Activated CD8-positive, alpha-beta memory T cell treated with anti-CD3 and anti-CD28 coated beads for 36 hours (primary cell): ENCODE measurements around the gene EMILIN1. TPM values are rescaled to one million over a fixed set of nuclear protein-coding genes. Genes with fewer than 3 reads are reported as not detected.
"Not testable (repeated sequence)": the region's sequence is repeated elsewhere in the genome, so short reads cannot be mapped to it uniquely, and the experiment has no call there.

Experiments used
- CTCF ChIA-PET: fragments of 350-600 bp; sonication (Branson Sonifier 250); formaldehyde crosslinking; loops from one replicate; lab custom pipeline; 2021; ENCODE audit warnings: antibody characterized with exemption; lab: Charles Lee
- POLR2A ChIA-PET: fragments of 350-600 bp; sonication (Branson Sonifier 250); formaldehyde crosslinking; loops from one replicate; lab custom pipeline; 2021; ENCODE audit warnings: antibody characterized with exemption; lab: Charles Lee
- total RNA-seq, 2 experiments: library from RNA; stranded (reverse); gene quantifications; one replicate each; pipeline ENCODE4 v1.2.3, GENCODE V29; 2021

The EMILIN1 gene
- total RNA-seq, 2 experiments from 2014 or later, result 0.48 to 0.69 TPM

DNA sequence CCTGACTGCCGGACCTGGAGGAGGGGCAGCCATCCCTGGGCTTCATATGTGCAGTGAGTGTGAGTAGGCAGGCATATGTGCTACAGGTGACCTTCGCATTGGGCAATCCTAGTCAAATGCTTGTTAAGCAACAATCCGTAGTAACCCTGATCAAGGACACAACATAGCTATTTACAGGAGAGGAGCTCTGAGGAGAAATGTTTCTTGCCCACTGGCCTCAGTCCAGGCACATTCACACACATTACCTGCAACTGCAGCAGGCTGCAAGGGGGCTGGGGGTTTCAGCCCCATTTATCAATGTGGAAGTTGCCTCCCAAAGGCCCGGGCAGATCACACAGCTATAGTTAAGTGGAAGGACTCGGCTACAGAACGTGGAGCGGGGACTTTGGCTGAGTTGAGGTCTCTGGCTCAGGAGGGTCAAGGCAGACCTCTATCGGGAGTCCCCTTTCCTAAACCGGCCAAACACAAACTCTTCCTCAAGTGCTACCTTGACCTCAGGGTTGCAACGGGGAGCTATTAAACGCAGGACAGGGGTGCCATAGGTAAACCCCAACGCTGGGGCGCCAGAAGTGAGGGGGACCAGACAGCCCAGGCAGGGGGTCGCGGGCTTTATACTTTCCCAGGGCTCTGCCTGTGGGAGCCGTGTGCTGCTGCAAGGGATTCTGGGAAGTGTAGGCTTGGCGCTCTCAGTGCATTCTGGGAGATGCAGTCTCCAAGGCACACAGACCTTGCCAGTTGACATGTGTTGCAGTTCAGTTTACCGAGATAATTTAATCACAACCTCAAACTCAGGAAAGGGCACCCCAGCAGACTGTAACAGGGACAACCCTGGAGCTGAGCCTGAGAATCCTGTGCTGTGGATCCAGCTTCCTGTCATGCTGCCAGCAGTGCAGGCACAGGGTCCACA lies 17.6 kb downstream of the EMILIN1 start:
- CTCF ChIA-PET, result interaction anchor here (0.7 to 1.5 kb wide), 4 partner anchors 10 to 184 kb away, joined by 3 to 4 read pairs (median 3); no protein-coding TSS in a partner anchor
- POLR2A ChIA-PET, result interaction anchor here (1.1 kb wide), 1 partner anchor 9 kb away, joined by 3 read pairs; the partner anchor contains the start of gene KHK

DNA sequence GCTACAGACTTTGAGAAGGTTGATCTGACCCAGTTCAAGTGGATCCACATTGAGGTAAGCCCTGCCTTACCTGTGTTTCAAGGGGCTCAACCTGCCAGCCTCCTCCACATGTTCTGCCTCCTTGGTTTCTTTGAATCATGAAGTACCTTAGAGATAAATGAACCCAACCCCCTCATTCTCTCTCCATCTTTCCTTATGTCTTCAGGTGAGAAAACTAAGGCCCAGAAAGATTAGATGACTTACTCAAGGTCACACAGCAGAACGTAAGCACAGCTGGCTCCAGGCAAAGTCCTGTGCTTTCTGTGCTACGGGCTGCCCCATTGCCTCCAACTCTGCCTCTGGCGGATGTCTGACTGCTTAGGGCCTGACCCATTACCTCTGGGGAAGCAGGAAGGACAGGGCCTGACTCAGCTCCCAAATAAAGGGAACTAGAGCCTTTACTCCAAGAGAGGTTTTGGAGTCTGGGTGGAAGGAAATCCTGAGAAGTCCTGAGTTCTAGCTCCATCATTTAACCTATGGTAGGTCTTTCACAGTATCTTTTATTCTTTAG lies 18.4 kb downstream of the EMILIN1 start:
- POLR2A ChIA-PET, result interaction anchor here (0.5 kb wide), 1 partner anchor 63 kb away, joined by 3 read pairs; no protein-coding TSS in a partner anchor
- CTCF ChIA-PET, result interaction anchor here (0.7 to 1.8 kb wide), 5 partner anchors 8 to 183 kb away, joined by 3 to 6 read pairs (median 4); no protein-coding TSS in a partner anchor

GRCh38 chr2:27097341-27097740 lies 18.9 kb downstream of the EMILIN1 start:
- POLR2A ChIA-PET, result interaction anchor here (0.5 kb wide), 1 partner anchor 62 kb away, joined by 3 read pairs; no protein-coding TSS in a partner anchor

DNA sequence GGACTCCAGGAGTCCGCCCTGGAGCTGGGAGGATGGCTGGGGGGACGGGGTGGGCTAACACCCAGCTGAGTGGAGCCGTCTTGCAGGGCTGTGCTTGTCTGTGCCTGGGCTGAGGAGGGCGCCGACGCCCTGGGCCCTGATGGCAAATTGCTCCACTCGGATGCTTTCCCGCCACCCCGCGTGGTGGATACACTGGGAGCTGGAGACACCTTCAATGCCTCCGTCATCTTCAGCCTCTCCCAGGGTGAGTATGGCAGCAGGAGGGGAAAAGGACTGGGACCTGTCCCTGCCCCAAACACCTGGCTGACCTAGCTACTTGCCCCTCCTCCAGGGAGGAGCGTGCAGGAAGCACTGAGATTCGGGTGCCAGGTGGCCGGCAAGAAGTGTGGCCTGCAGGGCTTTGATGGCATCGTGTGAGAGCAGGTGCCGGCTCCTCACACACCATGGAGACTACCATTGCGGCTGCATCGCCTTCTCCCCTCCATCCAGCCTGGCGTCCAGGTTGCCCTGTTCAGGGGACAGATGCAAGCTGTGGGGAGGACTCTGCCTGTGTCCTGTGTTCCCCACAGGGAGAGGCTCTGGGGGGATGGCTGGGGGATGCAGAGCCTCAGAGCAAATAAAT lies 21.0 kb downstream of the EMILIN1 start:
- POLR2A ChIA-PET, result no interaction called here
- CTCF ChIA-PET, result interaction anchor here (2.1 to 2.4 kb wide), 3 partner anchors 166 to 184 kb away, joined by 4 to 13 read pairs (median 6); partner anchors contain the start of gene TRIM54

More at GRCh38 chr2:27097341-27097740, 18.9 kb downstream of the EMILIN1 start:
- CTCF ChIA-PET, result interaction anchor here (1.2 to 2.1 kb wide), 6 partner anchors 9 to 182 kb away, joined by 3 to 6 read pairs (median 4); no protein-coding TSS in a partner anchor

DNA sequence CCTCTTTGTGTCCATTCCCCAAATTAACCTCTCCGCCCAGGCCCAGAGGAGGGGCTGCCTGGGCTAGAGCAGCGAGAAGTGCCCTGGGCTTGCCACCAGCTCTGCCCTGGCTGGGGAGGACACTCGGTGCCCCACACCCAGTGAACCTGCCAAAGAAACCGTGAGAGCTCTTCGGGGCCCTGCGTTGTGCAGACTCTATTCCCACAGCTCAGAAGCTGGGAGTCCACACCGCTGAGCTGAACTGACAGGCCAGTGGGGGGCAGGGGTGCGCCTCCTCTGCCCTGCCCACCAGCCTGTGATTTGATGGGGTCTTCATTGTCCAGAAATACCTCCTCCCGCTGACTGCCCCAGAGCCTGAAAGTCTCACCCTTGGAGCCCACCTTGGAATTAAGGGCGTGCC lies 21.6 kb downstream of the EMILIN1 start:
- ChIA-PET POLR2A (no interaction called here), CTCF (interaction anchor here (2.1 to 2.4 kb wide), 2 partner anchors 180 to 183 kb away, joined by 6 to 13 read pairs; partner anchors contain the start of gene TRIM54)

GRCh38 chr2:27102329-27102728 lies 23.9 kb downstream of the EMILIN1 start:
- ChIA-PET CTCF (interaction anchor here (0.9 to 1.2 kb wide), 3 partner anchors 64 to 201 kb away, joined by 3 to 5 read pairs (median 3); no protein-coding TSS in a partner anchor), POLR2A (no interaction called here)

- POLR2A ChIA-PET, result no interaction called here
Measured at GRCh38 chr2:27105981-27106380, 27.6 kb downstream of the EMILIN1 start.

DNA sequence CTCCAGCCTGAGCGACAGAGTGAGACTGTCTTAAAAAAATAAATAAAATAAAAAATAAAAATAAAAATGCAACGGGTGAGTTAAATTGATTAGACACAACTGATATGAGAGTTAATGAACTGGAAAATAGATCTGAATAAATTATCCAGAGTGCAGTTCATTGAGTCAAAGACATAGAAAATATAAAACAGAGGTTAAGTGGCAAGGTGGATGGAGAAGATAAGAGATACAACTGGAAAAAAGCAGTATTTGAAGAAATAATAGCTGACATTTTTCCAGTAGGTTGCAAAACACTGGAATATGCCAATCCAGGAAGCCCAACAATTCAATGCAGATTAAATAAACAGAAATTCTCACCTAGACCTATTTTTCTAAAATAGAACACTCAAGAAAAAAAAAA lies 29.8 kb downstream of the EMILIN1 start:
- ChIA-PET CTCF (interaction anchor here (0.7 kb wide), 1 partner anchor 125 kb away, joined by 3 read pairs; no protein-coding TSS in a partner anchor), POLR2A (interaction anchor here (0.7 kb wide), 1 partner anchor 63 kb away, joined by 4 read pairs; no protein-coding TSS in a partner anchor)

More at GRCh38 chr2:27105981-27106380, 27.6 kb downstream of the EMILIN1 start:
- CTCF ChIA-PET, result interaction anchor here (1.0 to 1.5 kb wide), 2 partner anchors 10 to 150 kb away, joined by 3 to 4 read pairs; no protein-coding TSS in a partner anchor

DNA sequence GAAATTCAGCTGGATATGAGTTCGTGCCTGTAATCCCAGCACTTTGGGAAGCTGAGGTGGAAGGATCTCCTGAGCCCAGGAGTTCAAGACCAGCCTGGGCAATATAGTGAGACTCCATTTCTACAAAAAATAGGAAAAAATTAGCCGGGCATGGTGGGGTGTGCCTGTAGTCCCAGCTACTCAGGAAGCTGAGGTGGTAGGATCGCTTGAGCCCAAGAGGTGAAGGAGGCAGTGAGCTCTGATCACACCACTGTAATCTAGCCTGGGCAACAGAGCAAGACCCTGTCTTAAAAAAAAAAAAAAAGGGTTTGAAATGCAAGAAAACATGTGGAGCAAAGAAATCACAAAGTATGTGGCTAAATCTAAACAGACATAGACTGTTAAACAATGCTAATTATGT lies 30.7 kb downstream of the EMILIN1 start:
- ChIA-PET CTCF (interaction anchor here (0.7 kb wide), 1 partner anchor 171 kb away, joined by 3 read pairs; no protein-coding TSS in a partner anchor), POLR2A (interaction anchor here (0.7 kb wide), 1 partner anchor 62 kb away, joined by 4 read pairs; no protein-coding TSS in a partner anchor)

GRCh38 chr2:27110603-27111352 lies 32.4 kb downstream of the EMILIN1 start:
- POLR2A ChIA-PET, result not testable (repeated sequence)

DNA sequence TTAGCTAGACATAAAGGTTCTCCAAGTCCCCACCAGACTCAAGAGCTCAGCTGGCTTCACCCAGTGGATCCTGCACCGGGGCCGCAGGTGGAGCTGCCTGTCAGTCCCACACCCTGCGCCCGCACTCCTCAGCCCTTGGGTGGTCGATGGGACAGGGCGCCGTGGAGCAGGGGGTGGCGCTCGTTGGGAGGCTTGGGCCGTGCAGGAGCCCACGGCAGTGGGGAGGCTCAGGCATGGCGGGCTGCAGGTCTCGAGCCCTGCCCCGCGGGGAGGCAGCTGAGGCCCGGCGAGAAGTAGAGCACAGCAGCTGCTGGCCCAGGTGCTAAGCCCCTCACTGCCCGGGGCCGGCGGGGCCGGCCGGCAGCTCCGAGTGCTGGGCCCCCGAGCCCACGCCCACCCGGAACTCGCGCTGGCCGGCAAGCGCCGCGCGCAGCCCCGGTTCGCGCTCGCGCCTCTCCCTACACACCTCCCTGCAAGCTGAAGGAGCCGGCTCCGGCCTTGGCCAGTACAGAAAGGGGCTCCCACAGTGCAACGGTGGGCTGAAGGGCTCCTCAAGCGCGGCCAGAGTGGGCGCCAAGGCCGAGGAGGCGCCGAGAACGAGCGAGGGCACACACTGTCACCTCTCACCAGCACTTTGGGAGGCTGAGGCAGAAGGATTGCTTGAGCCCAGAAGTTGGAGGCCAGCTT lies 33.1 kb downstream of the EMILIN1 start:
- POLR2A ChIA-PET, result not testable (repeated sequence)
- CTCF ChIA-PET, result interaction anchor here (0.8 kb wide), 1 partner anchor 11 kb away, joined by 3 read pairs; no protein-coding TSS in a partner anchor

More at GRCh38 chr2:27110603-27111352, 32.4 kb downstream of the EMILIN1 start:
- CTCF ChIA-PET, result interaction anchor here (0.8 kb wide), 1 partner anchor 12 kb away, joined by 3 read pairs; no protein-coding TSS in a partner anchor

DNA sequence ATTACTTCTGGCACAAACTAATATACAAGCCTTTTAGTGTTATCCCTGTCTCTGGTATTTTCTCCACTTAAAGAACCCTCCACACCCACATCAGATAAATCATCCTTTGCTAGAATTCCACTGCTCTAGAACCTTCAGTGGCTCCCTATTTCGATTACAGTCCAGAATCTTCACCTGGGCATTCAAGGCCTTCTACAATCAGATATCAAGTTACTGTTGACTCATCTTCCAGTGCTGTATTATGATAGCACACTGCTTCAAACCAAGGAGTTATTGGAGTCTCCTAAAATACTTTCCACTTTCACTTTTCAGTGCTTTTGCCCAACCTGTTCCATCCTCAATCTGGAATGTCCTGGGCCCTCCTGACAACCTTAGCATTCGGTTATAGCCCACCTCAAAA lies 37.1 kb downstream of the EMILIN1 start:
- POLR2A ChIA-PET, result interaction anchor here (0.6 kb wide), 1 partner anchor 170 kb away, joined by 3 read pairs; no protein-coding TSS in a partner anchor
- CTCF ChIA-PET, result interaction anchor here (1.6 kb wide), 1 partner anchor 9 kb away, joined by 4 read pairs; no protein-coding TSS in a partner anchor

- CTCF ChIA-PET, result interaction anchor here (0.6 to 1.3 kb wide), 2 partner anchors 16 to 147 kb away, joined by 3 to 5 read pairs; partner anchors contain the start of gene PREB
- POLR2A ChIA-PET, result interaction anchor here (0.6 kb wide), 1 partner anchor 294 kb away, joined by 5 read pairs; no protein-coding TSS in a partner anchor
Measured at GRCh38 chr2:27117995-27118524, 39.6 kb downstream of the EMILIN1 start.

DNA sequence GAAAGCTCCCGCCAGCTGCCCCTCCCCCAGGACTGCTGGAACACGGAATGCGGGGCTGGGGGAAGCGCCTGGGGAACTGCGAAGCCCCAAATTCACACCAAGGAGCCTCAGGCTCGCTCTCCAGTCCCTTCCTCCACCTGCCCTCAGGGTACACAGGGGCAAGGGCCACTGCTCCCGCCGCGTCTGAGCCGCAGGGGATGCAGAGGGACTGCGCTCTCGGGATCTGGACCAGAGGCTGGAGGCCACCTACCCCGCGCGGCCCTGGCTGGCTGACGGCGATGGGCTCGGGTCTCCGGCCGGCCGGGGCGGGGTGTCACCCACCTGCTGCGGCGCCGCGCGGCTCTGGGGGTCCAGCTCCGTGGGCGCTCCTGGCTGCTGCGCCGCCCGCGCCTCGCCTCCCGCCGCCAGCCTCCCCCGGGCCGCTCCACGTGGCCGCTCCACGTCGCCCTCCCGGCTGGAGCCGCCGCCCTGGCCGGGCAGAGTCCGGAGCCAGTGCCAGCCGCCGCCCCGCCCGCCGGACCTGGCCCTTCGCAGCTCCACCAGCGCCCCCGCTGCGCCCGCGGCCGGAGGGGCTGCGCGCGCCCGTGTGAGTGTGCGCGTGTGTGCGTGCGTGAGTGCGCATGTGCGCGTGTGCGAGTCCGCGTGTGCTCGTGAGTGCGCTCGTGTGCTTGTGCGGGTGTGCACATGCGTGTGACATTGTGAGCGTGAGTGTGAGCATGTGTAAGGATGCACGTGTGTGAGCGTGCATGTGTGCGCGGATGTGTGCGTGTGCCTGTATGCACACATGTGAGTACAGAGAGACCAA lies 40.3 kb downstream of the EMILIN1 start, which contains the start of gene CGREF1:
Gene CGREF1 (minus strand): TSS at position 604 of the 805 bp plus-strand sequence. CDS start 14,762 bp downstream, outside the sequence.
- ChIA-PET CTCF (interaction anchor here (0.6 to 1.3 kb wide), 2 partner anchors 15 to 146 kb away, joined by 3 to 5 read pairs; partner anchors contain the start of gene PREB), POLR2A (interaction anchor here (0.6 to 0.7 kb wide), 2 partner anchors 161 to 295 kb away, joined by 3 to 5 read pairs; no protein-coding TSS in a partner anchor)

DNA sequence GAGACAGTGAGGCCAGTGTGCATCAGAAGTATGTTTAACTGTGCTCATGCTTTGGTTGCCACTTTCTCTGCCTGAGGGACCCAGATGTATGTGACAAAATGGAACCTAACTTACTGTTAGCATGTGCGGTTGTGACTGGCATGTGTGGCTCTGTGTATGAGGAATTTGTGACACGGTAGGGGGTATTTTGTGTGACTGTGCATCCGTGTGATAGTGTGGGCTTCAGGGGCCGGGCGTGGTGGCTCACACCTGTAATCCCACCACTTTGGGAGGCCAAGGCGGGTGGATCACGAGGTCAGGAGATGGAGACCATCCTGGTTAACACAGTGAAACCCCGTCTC lies 40.9 kb downstream of the EMILIN1 start:
- POLR2A ChIA-PET, CTCF ChIA-PET: not testable (repeated sequence)
